ENCODE results near the gene GALNT10. TPM values are rescaled to one million over a fixed set of nuclear protein-coding genes. Genes with fewer than 3 reads are reported as not detected.

Gene GALNT10
- polyA plus RNA-seq, 1 donor (not counting 4 experiments of a cell fraction or from before 2014, with no cell fraction given): 17.9 TPM

- H3K9me1 ChIP-seq (ENCODE audit: control insufficient read depth, extremely low read depth, insufficient read depth, low read length): no peaks in the 10 kb centered on the region
- dilution Hi-C loops (cut with MboI; ENCODE audit: extremely low pct_ligation_motif_present, low sequenced_read_pairs): no loop called here
- H3K4me1 ChIP-seq (ENCODE audit: control insufficient read depth, extremely low read depth, insufficient read depth, low read length): peaks cover 25% of the 10 kb centered on the region
- DNase-seq (ENCODE audit: low read depth, low spot score) (no peak), FAIRE-seq (peak; percentile 69)
- peak overlapping the region; percentile 38 for H3K27ac ChIP-seq (ENCODE audit: control insufficient read depth, insufficient read depth, low read length)
- no peaks in the 10 kb centered on the region for H3K9me3 ChIP-seq (ENCODE audit: control insufficient read depth, low read depth, low read length)
- H3K36me3 ChIP-seq (ENCODE audit: control insufficient read depth in 2 of 2, extremely low read depth in 1 of 2, insufficient read depth in 2 of 2, low read length in 2 of 2): peaks cover 0 to 3% of the 10 kb centered on the region in 2 experiments
- H3K4me3 ChIP-seq (ENCODE audit: control insufficient read depth in 2 of 3, extremely low read depth in 1 of 3, insufficient read depth in 2 of 3, low read depth in 1 of 3, low read length in 3 of 3): peak overlapping the region in 1 of 3 experiments; percentile 21
- peak overlapping the region; percentile 18 for H3K9ac ChIP-seq (ENCODE audit: control insufficient read depth, extremely low read depth, insufficient read depth, low read length)
- no peaks in the 10 kb centered on the region for H3K79me2 ChIP-seq (ENCODE audit: control insufficient read depth, insufficient read depth, low read length)
- H3K4me2 ChIP-seq (ENCODE audit: control insufficient read depth, extremely low read depth, insufficient read depth, low read depth, low read length): peak overlapping the region; percentile 62
- no peaks in the 10 kb centered on the region for H4K20me1 ChIP-seq (ENCODE audit: control insufficient read depth, extremely low read depth, insufficient read depth, low read length)
- TF ChIP-seq EZH2 (IDR thresholded peaks at IDR 0.05; ENCODE audit: low read length) (no peak), CTCF (optimal IDR thresholded peaks at IDR 0.05 in 1 of 3, IDR thresholded peaks at IDR 0.05 in 1 of 3, conservative IDR thresholded peaks at IDR 0.05 in 1 of 3; ENCODE audit: extremely low read depth in 1 of 3, insufficient read depth in 2 of 3, low read length in 3 of 3) (no peak)
- no peaks in the 10 kb centered on the region for H3K27me3 ChIP-seq (ENCODE audit: control insufficient read depth, extremely low read depth, insufficient read depth, low read length)
- H2AFZ ChIP-seq (ENCODE audit: control insufficient read depth, low read length): peak overlapping the region; percentile 55
Measured at GRCh38 chr5:154214371-154215106, 24.0 kb downstream of the GALNT10 start.

GRCh38 chr5:154215571-154216325 lies 25.2 kb downstream of the GALNT10 start:
- Histone ChIP-seq H3K36me3 (ENCODE audit: control insufficient read depth in 2 of 2, extremely low read depth in 1 of 2, insufficient read depth in 2 of 2, low read length in 2 of 2) (no peaks in the 10 kb centered on the region), H2AFZ (ENCODE audit: control insufficient read depth, low read length) (no peak overlapping the region), H3K4me2 (ENCODE audit: control insufficient read depth, extremely low read depth, insufficient read depth, low read depth, low read length) (peak overlapping the region; percentile 64), H3K9me3 (ENCODE audit: control insufficient read depth, low read depth, low read length) (no peaks in the 10 kb centered on the region), H4K20me1 (ENCODE audit: control insufficient read depth, extremely low read depth, insufficient read depth, low read length) (no peaks in the 10 kb centered on the region), H3K27me3 (ENCODE audit: control insufficient read depth, extremely low read depth, insufficient read depth, low read length) (no peaks in the 10 kb centered on the region), H3K4me1 (ENCODE audit: control insufficient read depth, extremely low read depth, insufficient read depth, low read length) (peaks cover 26% of the 10 kb centered on the region), H3K27ac (ENCODE audit: control insufficient read depth, insufficient read depth, low read length) (no peak overlapping the region), H3K9me1 (ENCODE audit: control insufficient read depth, extremely low read depth, insufficient read depth, low read length) (no peaks in the 10 kb centered on the region), H3K9ac (ENCODE audit: control insufficient read depth, extremely low read depth, insufficient read depth, low read length) (no peak overlapping the region), H3K4me3 (ENCODE audit: control insufficient read depth in 2 of 3, extremely low read depth in 1 of 3, insufficient read depth in 2 of 3, low read depth in 1 of 3, low read length in 3 of 3) (no peak overlapping the region), H3K79me2 (ENCODE audit: control insufficient read depth, insufficient read depth, low read length) (no peaks in the 10 kb centered on the region)
- FAIRE-seq: peak; percentile 92
- DNase-seq (ENCODE audit: low read depth, low spot score): no peak
- TF ChIP-seq EZH2 (IDR thresholded peaks at IDR 0.05; ENCODE audit: low read length) (no peak), CTCF (optimal IDR thresholded peaks at IDR 0.05 in 1 of 3, IDR thresholded peaks at IDR 0.05 in 1 of 3, conservative IDR thresholded peaks at IDR 0.05 in 1 of 3; ENCODE audit: extremely low read depth in 1 of 3, insufficient read depth in 2 of 3, low read length in 3 of 3) (no peak)
- dilution Hi-C loops (cut with MboI; ENCODE audit: extremely low pct_ligation_motif_present, low sequenced_read_pairs): no loop called here

Measured in keratinocyte (primary cell).